GM23338 (cell line): ENCODE results near the gene DOCK10. TPM values are rescaled to one million over a fixed set of nuclear protein-coding genes. Genes with fewer than 3 reads are reported as not detected.
A peak's percentile ranks its signal among the peaks of the same experiment; 100 is the strongest.

ENCODE experiments used
- ATAC-seq: fragments of 200-7000 bp; cut with Tn5 transposase; 3 replicates; pipeline ENCODE4 v1.9.1; 2020
- DNase-seq: peaks from one replicate; pipeline ENCODE4 v3.0.0-alpha.2; 2015; ENCODE audit warnings: low spot score
- H2AFZ ChIP-seq: fragments of 200-600 bp; sonication (generic); 2 replicates; pipeline ENCODE4 v1.8.0; 2016; ENCODE audit warnings: antibody characterized with exemption, mild to moderate bottlenecking, moderate library complexity
- H3F3A ChIP-seq: fragments of 200-600 bp; sonication (generic); replicated peaks from 2 replicates; pipeline ENCODE4 v1.8.0; 2017; ENCODE audit warnings: antibody characterized with exemption, mixed run types, low read depth
- H3K27ac ChIP-seq: fragments of 200-600 bp; sonication (generic); 2 replicates; pipeline ENCODE4 v1.6.1; 2016; ENCODE audit warnings: low read depth
- H3K27me3 ChIP-seq: fragments of 200-600 bp; sonication (generic); 2 replicates; pipeline ENCODE4 v1.8.0; 2016; ENCODE audit warnings: mild to moderate bottlenecking, mixed run types, moderate library complexity; ENCODE audit not compliant: insufficient read depth
- H3K36me3 ChIP-seq: fragments of 200-600 bp; sonication (generic); 2 replicates; pipeline ENCODE4 v1.8.0; 2016; ENCODE audit warnings: mild to moderate bottlenecking; ENCODE audit not compliant: insufficient read depth
- H3K4me1 ChIP-seq: fragments of 200-600 bp; sonication (generic); 2 replicates; pipeline ENCODE4 v1.8.0; 2016; ENCODE audit warnings: mild to moderate bottlenecking, moderate library complexity; ENCODE audit not compliant: insufficient read depth
- H3K4me2 ChIP-seq: fragments of 200-600 bp; sonication (generic); 2 replicates; pipeline ENCODE4 v1.7.1; 2017; ENCODE audit warnings: mixed run types
- H3K4me3 ChIP-seq: fragments of 200-600 bp; sonication (generic); 2 replicates; pipeline ENCODE4 v1.6.1; 2016; ENCODE audit warnings: mixed run types
- H3K79me2 ChIP-seq: fragments of 200-600 bp; sonication (generic); replicated peaks from 2 replicates; pipeline ENCODE4 v1.8.0; 2017; ENCODE audit warnings: mild to moderate bottlenecking; ENCODE audit not compliant: insufficient read depth
- H3K9me2 ChIP-seq: fragments of 200-600 bp; sonication (generic); 2 replicates; pipeline ENCODE4 v1.8.0; 2017; ENCODE audit not compliant: insufficient read depth
- H4K20me1 ChIP-seq: fragments of 200-600 bp; sonication (generic); replicated peaks from 2 replicates; pipeline ENCODE4 v1.8.0; 2017; ENCODE audit warnings: mild to moderate bottlenecking; ENCODE audit not compliant: insufficient read depth
- H3K27ac Mint-ChIP-seq: 2 replicates; pipeline ENCODE4 v1.8.0; 2020; ENCODE audit warnings: inconsistent platforms, mild to moderate bottlenecking, moderate library complexity, mixed read lengths
- H3K27me3 Mint-ChIP-seq: 3 replicates; pipeline ENCODE4 v1.8.0; 2022; ENCODE audit warnings: low read depth, mild to moderate bottlenecking, moderate library complexity, mixed read lengths, inconsistent platforms; ENCODE audit not compliant: insufficient read depth, poor library complexity
- H3K36me3 Mint-ChIP-seq: 3 replicates; pipeline ENCODE4 v1.8.0; 2021; ENCODE audit warnings: low read depth, mild to moderate bottlenecking, inconsistent platforms, moderate library complexity, mixed read lengths
- H3K4me1 Mint-ChIP-seq: 3 replicates; pipeline ENCODE4 v1.8.0; 2020; ENCODE audit warnings: mild to moderate bottlenecking, inconsistent platforms, mixed read lengths
- H3K4me3 Mint-ChIP-seq: 3 replicates; pipeline ENCODE4 v1.8.0; 2021; ENCODE audit warnings: moderate library complexity, mild to moderate bottlenecking, inconsistent platforms, mixed read lengths
- H3K9me3 Mint-ChIP-seq: 3 replicates; pipeline ENCODE4 v1.8.0; 2020; ENCODE audit warnings: moderate library complexity, mild to moderate bottlenecking, inconsistent platforms, mixed read lengths
- CREB1 ChIP-seq: fragments of 250-450 bp; sonication (Bioruptor Pico); IDR thresholded peaks from 2 replicates; pipeline ENCODE4 v1.5.0; 2020; ENCODE audit warnings: low read depth, mild to moderate bottlenecking, moderate library complexity
- EZH2 ChIP-seq: fragments of 200-600 bp; sonication (generic); IDR thresholded peaks from one replicate; pipeline ENCODE4 v1.8.0; 2017; ENCODE audit warnings: antibody characterized with exemption, mild to moderate bottlenecking, low read depth; ENCODE audit not compliant: unreplicated experiment
- EZH2phosphoT487 ChIP-seq: fragments of 200-600 bp; sonication (generic); IDR thresholded peaks from one replicate; pipeline ENCODE4 v1.8.1; 2018; ENCODE audit warnings: antibody characterized with exemption; ENCODE audit not compliant: unreplicated experiment
- JUNB ChIP-seq: IDR thresholded peaks from one replicate; pipeline ENCODE4 v1.6.1; 2016; ENCODE audit warnings: antibody characterized with exemption; ENCODE audit not compliant: unreplicated experiment
- NANOG ChIP-seq: IDR thresholded peaks from 2 replicates; pipeline ENCODE4 v1.6.1; 2016; ENCODE audit warnings: antibody characterized with exemption, borderline replicate concordance
- POLR2AphosphoS5 ChIP-seq: IDR thresholded peaks from 2 replicates; pipeline ENCODE4 v1.6.1; 2016; ENCODE audit warnings: antibody characterized with exemption, low read depth
- STAT1 ChIP-seq: IDR thresholded peaks from one replicate; pipeline ENCODE4 v1.6.1; 2016; ENCODE audit warnings: antibody characterized with exemption; ENCODE audit not compliant: unreplicated experiment
- ZNF114 ChIP-seq: fragments of 250-450 bp; sonication (Bioruptor Pico); IDR thresholded peaks from 2 replicates; pipeline ENCODE4 v1.5.0; 2020; ENCODE audit warnings: mild to moderate bottlenecking, moderate library complexity
- ZNF331 ChIP-seq: fragments of 250-450 bp; sonication (Bioruptor Pico); IDR thresholded peaks from 2 replicates; pipeline ENCODE4 v1.5.0; 2020; ENCODE audit warnings: low read depth, mild to moderate bottlenecking, moderate library complexity
- polyA plus RNA-seq: library from polyadenylated mRNA; unstranded; fragments of >200 nt; fragmentation: Nextera tagmentation; extraction: Ambion mirVana; gene quantifications from 2 replicates; pipeline ENCODE4 v1.2.1, GENCODE V29; 2016
- total RNA-seq: library from RNA; depleted of rRNA; stranded (reverse); fragments of >200 nt; shearing (Covaris generic); gene quantifications from 2 replicates; pipeline ENCODE4 v1.2.3, GENCODE V29; 2014
- TF ChIP-seq, protein P1 (sequence below): fragments of 250-450 bp; sonication (Bioruptor Pico); IDR thresholded peaks from 2 replicates; pipeline ENCODE4 v1.5.0; 2020; ENCODE audit warnings: mild to moderate bottlenecking, moderate library complexity
- TF ChIP-seq, protein P2 (sequence below): IDR thresholded peaks from one replicate; pipeline ENCODE4 v1.6.1; 2018; ENCODE audit warnings: antibody characterized with exemption; ENCODE audit not compliant: unreplicated experiment
- TF ChIP-seq, protein P3 (sequence below): IDR thresholded peaks from 2 replicates; pipeline ENCODE4 v1.6.1; 2016; ENCODE audit warnings: antibody characterized with exemption
- TF ChIP-seq, protein P4 (sequence below), 2 experiments: fragments of 200-600 bp in 1 of 2; sonication (generic) in 1 of 2; conservative IDR thresholded peaks; 2 replicates each; pipeline versions ENCODE4 v1.5.1 to v1.6.1; 2016 to 2017; ENCODE audit warnings: antibody characterized with exemption in 2 of 2, low read depth in 2 of 2, mild to moderate bottlenecking in 2 of 2, moderate library complexity in 1 of 2

DOCK10 gene
- total and polyA plus RNA-seq, 2 experiments from 2014 or later = 1.0 to 1.7 TPM

DNA sequence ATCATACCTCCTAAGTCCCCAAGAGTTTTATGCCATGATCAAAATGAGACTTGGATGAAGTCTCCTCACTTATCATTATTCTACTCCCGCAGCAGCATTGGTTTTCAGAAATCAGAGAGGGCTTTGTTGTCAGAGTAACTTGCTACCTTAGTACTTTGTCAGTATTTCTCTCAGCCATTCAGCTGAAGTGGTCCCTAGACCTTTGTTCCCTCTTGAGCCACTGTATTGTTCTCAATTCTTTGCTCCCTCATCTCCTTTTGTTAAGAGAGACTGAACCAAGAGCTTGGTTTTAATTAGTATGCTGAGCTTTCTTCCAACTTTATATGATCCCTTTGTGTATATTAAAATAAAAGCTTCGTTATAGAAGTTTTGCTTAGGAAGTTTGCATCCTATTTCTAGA, 133.4 kb downstream of the DOCK10 start:
- Histone ChIP-seq H3K79me2 (no peaks in the 10 kb centered on the region), H3K36me3 (no peaks in the 10 kb centered on the region), H3K4me2 (no peak overlapping the region), H3K4me1 (no peaks in the 10 kb centered on the region), H3K4me3 (no peak overlapping the region), H3K27ac (no peak overlapping the region), H2AFZ (no peak overlapping the region), H4K20me1 (no peaks in the 10 kb centered on the region), H3K27me3 (no peaks in the 10 kb centered on the region), H3K9me2 (no peaks in the 10 kb centered on the region), H3F3A (no peaks in the 10 kb centered on the region)
- Mint-ChIP-seq H3K4me1 (peaks cover 5% of the 10 kb centered on the region), H3K27me3 (no peaks in the 10 kb centered on the region), H3K9me3 (no peaks in the 10 kb centered on the region; the same call in 2 of the 3 replicates), H3K27ac (no peak overlapping the region), H3K36me3 (no peaks in the 10 kb centered on the region), H3K4me3 (no peak overlapping the region)
- TF ChIP-seq EZH2phosphoT487 (no peak), ZNF331 (CRISPR knock-in tag) (no peak), CREB1 (no peak), JUNB (no peak), STAT1 (no peak), POLR2AphosphoS5 (no peak), NANOG (no peak), EZH2 (no peak), ZNF114 (CRISPR knock-in tag) (no peak)
- TF ChIP-seq, protein P1, sequence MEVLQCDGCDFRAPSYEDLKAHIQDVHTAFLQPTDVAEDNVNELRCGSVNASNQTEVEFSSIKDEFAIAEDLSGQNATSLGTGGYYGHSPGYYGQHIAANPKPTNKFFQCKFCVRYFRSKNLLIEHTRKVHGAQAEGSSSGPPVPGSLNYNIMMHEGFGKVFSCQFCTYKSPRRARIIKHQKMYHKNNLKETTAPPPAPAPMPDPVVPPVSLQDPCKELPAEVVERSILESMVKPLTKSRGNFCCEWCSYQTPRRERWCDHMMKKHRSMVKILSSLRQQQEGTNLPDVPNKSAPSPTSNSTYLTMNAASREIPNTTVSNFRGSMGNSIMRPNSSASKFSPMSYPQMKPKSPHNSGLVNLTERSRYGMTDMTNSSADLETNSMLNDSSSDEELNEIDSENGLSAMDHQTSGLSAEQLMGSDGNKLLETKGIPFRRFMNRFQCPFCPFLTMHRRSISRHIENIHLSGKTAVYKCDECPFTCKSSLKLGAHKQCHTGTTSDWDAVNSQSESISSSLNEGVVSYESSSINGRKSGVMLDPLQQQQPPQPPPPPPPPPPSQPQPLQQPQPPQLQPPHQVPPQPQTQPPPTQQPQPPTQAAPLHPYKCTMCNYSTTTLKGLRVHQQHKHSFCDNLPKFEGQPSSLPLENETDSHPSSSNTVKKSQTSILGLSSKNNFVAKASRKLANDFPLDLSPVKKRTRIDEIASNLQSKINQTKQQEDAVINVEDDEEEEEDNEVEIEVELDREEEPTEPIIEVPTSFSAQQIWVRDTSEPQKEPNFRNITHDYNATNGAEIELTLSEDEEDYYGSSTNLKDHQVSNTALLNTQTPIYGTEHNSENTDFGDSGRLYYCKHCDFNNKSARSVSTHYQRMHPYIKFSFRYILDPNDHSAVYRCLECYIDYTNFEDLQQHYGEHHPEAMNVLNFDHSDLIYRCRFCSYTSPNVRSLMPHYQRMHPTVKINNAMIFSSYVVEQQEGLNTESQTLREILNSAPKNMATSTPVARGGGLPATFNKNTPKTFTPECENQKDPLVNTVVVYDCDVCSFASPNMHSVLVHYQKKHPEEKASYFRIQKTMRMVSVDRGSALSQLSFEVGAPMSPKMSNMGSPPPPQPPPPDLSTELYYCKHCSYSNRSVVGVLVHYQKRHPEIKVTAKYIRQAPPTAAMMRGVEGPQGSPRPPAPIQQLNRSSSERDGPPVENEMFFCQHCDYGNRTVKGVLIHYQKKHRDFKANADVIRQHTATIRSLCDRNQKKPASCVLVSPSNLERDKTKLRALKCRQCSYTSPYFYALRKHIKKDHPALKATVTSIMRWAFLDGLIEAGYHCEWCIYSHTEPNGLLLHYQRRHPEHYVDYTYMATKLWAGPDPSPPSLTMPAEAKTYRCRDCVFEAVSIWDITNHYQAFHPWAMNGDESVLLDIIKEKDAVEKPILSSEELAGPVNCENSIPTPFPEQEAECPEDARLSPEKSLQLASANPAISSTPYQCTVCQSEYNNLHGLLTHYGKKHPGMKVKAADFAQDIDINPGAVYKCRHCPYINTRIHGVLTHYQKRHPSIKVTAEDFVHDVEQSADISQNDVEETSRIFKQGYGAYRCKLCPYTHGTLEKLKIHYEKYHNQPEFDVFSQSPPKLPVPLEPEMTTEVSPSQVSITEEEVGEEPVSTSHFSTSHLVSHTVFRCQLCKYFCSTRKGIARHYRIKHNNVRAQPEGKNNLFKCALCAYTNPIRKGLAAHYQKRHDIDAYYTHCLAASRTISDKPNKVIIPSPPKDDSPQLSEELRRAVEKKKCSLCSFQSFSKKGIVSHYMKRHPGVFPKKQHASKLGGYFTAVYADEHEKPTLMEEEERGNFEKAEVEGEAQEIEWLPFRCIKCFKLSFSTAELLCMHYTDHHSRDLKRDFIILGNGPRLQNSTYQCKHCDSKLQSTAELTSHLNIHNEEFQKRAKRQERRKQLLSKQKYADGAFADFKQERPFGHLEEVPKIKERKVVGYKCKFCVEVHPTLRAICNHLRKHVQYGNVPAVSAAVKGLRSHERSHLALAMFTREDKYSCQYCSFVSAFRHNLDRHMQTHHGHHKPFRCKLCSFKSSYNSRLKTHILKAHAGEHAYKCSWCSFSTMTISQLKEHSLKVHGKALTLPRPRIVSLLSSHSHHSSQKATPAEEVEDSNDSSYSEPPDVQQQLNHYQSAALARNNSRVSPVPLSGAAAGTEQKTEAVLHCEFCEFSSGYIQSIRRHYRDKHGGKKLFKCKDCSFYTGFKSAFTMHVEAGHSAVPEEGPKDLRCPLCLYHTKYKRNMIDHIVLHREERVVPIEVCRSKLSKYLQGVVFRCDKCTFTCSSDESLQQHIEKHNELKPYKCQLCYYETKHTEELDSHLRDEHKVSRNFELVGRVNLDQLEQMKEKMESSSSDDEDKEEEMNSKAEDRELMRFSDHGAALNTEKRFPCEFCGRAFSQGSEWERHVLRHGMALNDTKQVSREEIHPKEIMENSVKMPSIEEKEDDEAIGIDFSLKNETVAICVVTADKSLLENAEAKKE (CRISPR knock-in tag) = no peak
- TF ChIP-seq, protein P2, sequence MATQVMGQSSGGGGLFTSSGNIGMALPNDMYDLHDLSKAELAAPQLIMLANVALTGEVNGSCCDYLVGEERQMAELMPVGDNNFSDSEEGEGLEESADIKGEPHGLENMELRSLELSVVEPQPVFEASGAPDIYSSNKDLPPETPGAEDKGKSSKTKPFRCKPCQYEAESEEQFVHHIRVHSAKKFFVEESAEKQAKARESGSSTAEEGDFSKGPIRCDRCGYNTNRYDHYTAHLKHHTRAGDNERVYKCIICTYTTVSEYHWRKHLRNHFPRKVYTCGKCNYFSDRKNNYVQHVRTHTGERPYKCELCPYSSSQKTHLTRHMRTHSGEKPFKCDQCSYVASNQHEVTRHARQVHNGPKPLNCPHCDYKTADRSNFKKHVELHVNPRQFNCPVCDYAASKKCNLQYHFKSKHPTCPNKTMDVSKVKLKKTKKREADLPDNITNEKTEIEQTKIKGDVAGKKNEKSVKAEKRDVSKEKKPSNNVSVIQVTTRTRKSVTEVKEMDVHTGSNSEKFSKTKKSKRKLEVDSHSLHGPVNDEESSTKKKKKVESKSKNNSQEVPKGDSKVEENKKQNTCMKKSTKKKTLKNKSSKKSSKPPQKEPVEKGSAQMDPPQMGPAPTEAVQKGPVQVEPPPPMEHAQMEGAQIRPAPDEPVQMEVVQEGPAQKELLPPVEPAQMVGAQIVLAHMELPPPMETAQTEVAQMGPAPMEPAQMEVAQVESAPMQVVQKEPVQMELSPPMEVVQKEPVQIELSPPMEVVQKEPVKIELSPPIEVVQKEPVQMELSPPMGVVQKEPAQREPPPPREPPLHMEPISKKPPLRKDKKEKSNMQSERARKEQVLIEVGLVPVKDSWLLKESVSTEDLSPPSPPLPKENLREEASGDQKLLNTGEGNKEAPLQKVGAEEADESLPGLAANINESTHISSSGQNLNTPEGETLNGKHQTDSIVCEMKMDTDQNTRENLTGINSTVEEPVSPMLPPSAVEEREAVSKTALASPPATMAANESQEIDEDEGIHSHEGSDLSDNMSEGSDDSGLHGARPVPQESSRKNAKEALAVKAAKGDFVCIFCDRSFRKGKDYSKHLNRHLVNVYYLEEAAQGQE = no peak
- TF ChIP-seq, protein P3, sequence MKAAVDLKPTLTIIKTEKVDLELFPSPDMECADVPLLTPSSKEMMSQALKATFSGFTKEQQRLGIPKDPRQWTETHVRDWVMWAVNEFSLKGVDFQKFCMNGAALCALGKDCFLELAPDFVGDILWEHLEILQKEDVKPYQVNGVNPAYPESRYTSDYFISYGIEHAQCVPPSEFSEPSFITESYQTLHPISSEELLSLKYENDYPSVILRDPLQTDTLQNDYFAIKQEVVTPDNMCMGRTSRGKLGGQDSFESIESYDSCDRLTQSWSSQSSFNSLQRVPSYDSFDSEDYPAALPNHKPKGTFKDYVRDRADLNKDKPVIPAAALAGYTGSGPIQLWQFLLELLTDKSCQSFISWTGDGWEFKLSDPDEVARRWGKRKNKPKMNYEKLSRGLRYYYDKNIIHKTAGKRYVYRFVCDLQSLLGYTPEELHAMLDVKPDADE = no peak
- TF ChIP-seq, protein P4, sequence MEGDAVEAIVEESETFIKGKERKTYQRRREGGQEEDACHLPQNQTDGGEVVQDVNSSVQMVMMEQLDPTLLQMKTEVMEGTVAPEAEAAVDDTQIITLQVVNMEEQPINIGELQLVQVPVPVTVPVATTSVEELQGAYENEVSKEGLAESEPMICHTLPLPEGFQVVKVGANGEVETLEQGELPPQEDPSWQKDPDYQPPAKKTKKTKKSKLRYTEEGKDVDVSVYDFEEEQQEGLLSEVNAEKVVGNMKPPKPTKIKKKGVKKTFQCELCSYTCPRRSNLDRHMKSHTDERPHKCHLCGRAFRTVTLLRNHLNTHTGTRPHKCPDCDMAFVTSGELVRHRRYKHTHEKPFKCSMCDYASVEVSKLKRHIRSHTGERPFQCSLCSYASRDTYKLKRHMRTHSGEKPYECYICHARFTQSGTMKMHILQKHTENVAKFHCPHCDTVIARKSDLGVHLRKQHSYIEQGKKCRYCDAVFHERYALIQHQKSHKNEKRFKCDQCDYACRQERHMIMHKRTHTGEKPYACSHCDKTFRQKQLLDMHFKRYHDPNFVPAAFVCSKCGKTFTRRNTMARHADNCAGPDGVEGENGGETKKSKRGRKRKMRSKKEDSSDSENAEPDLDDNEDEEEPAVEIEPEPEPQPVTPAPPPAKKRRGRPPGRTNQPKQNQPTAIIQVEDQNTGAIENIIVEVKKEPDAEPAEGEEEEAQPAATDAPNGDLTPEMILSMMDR (conservative IDR thresholded peaks at IDR 0.05; ENCODE audit: low read depth in 2 of 2) = no peak
- DNase-seq (peak; percentile 4), ATAC-seq (peak; percentile 71)
